Fibroblast of lung (primary cell): ENCODE measurements around the gene LENG9. TPM values are rescaled to one million over a fixed set of nuclear protein-coding genes. Genes with fewer than 3 reads are reported as not detected.

Source experiments
- DNase-seq, 2 donors: peaks; one replicate each; pipeline versions ENCODE4 v3.0.0 to v3.0.0-alpha.2; 2010; ENCODE audit warnings: low read depth in 2 of 2
- H2AFZ ChIP-seq: 2 replicates; pipeline ENCODE4 v1.5.1; 2012; ENCODE audit warnings: low read length, control low read depth, inconsistent platforms
- H3K27ac ChIP-seq: 2 replicates; pipeline ENCODE4 v1.5.1; 2011; ENCODE audit warnings: low read length, control low read depth; ENCODE audit not compliant: insufficient read depth
- H3K27me3 ChIP-seq: 2 replicates; pipeline ENCODE4 v1.5.1; 2011; ENCODE audit warnings: mild to moderate bottlenecking, low read length; ENCODE audit not compliant: control insufficient read depth, insufficient read depth
- H3K36me3 ChIP-seq: 2 replicates; pipeline ENCODE4 v1.5.1; 2011; ENCODE audit warnings: low read length; ENCODE audit not compliant: control insufficient read depth, insufficient read depth
- H3K4me1 ChIP-seq: 2 replicates; pipeline ENCODE4 v1.5.1; 2011; ENCODE audit warnings: low read length; ENCODE audit not compliant: control insufficient read depth, insufficient read depth; ENCODE audit errors: extremely low read depth
- H3K4me2 ChIP-seq: 2 replicates; pipeline ENCODE4 v1.5.1; 2011; ENCODE audit warnings: low read length, control low read depth; ENCODE audit not compliant: insufficient read depth; ENCODE audit errors: extremely low read depth
- H3K4me3 ChIP-seq, 4 experiments: fragments of 200-600 bp in 1 of 4; sonication (generic) in 1 of 4; replicated peaks in 1 of 4; 2 replicates each; pipeline ENCODE4 v1.5.1; 2011 to 2016; ENCODE audit warnings: low read length in 4 of 4, low read depth in 3 of 4, mild to moderate bottlenecking in 3 of 4, control low read depth in 2 of 4, inconsistent platforms in 1 of 4, mixed read lengths in 1 of 4; ENCODE audit not compliant: insufficient read depth in 1 of 4; ENCODE audit errors: control extremely low read depth in 1 of 4
- H3K79me2 ChIP-seq: 2 replicates; pipeline ENCODE4 v1.5.1; 2012; ENCODE audit warnings: mild to moderate bottlenecking, low read length, inconsistent platforms; ENCODE audit not compliant: control insufficient read depth, insufficient read depth
- H3K9ac ChIP-seq: 2 replicates; pipeline ENCODE4 v1.5.1; 2011; ENCODE audit warnings: mild to moderate bottlenecking, low read length, control low read depth; ENCODE audit not compliant: insufficient read depth
- H3K9me3 ChIP-seq: 2 replicates; pipeline ENCODE4 v1.5.1; 2012; ENCODE audit warnings: low read depth, low read length; ENCODE audit not compliant: control insufficient read depth, insufficient read depth
- H4K20me1 ChIP-seq: 2 replicates; pipeline ENCODE4 v1.5.1; 2011; ENCODE audit warnings: low read length; ENCODE audit not compliant: control insufficient read depth, insufficient read depth; ENCODE audit errors: extremely low read depth
- CTCF ChIP-seq, 2 donors: IDR thresholded peaks in 1 of 2; conservative IDR thresholded peaks in 1 of 2; 1 replicate in 1 of 2; 2 replicates in 1 of 2; pipeline ENCODE4 v1.5.1; 2011 to 2012; ENCODE audit warnings: low read length in 2 of 2, control low read depth in 1 of 2, inconsistent platforms in 1 of 2, low read depth in 1 of 2, mild to moderate bottlenecking in 1 of 2
- EZH2 ChIP-seq: IDR thresholded peaks from 2 replicates; pipeline ENCODE4 v1.5.1; 2012; ENCODE audit warnings: low read length, control low read depth, mild to moderate bottlenecking; ENCODE audit errors: missing control alignments
- polyA plus RNA-seq, 2 donors: library from polyadenylated mRNA; depleted of rRNA in 1 of 2; stranded (reverse) in 1 of 2; unstranded in 1 of 2; fragments of >200 nt; gene quantifications; 2 replicates each; pipeline ENCODE4 v1.2.1, GENCODE V29; 2011 to 2012; ENCODE audit warnings: missing spikeins in 1 of 2
- total RNA-seq: library from RNA; depleted of rRNA; stranded (reverse); fragments of >200 nt; gene quantifications from 2 replicates; pipeline ENCODE4 v1.2.1, GENCODE V29; 2014

Gene LENG9
- total and polyA plus RNA-seq, 2 donors (not counting 1 experiment from before 2014, with no cell fraction given): 0.84 to 16.7 TPM

GRCh38 chr19:54458648-54459281 is 4.8 kb downstream of the LENG9 start:
- Histone ChIP-seq H3K36me3 (peaks cover 63% of the 10 kb centered on the region), H3K4me2 (no peak overlapping the region), H4K20me1 (no peaks in the 10 kb centered on the region), H2AFZ (no peak overlapping the region), H3K9me3 (no peaks in the 10 kb centered on the region), H3K4me1 (peaks cover 20% of the 10 kb centered on the region), H3K79me2 (peaks cover 49% of the 10 kb centered on the region), H3K27me3 (no peaks in the 10 kb centered on the region), H3K9ac (no peak overlapping the region), H3K27ac (no peak overlapping the region), H3K4me3 (no peak overlapping the region)
- no peak for TF ChIP-seq CTCF (conservative IDR thresholded peaks at IDR 0.05 in 1 of 2, IDR thresholded peaks at IDR 0.05 in 1 of 2; ENCODE audit: low read depth in 1 of 2, low read length in 2 of 2)
- no peak for TF ChIP-seq EZH2
- no peak for DNase-seq

GRCh38 chr19:54457773-54458647 is 5.6 kb downstream of the LENG9 start:
- Histone ChIP-seq H3K79me2 (peaks cover 57% of the 10 kb centered on the region), H3K4me1 (peaks cover 18% of the 10 kb centered on the region), H2AFZ (no peak overlapping the region), H3K27ac (no peak overlapping the region), H3K9me3 (no peaks in the 10 kb centered on the region), H3K9ac (no peak overlapping the region), H3K27me3 (no peaks in the 10 kb centered on the region), H3K4me3 (no peak overlapping the region), H3K36me3 (peaks cover 70% of the 10 kb centered on the region), H3K4me2 (no peak overlapping the region), H4K20me1 (no peaks in the 10 kb centered on the region)
- TF ChIP-seq EZH2: no peak
- TF ChIP-seq CTCF (conservative IDR thresholded peaks at IDR 0.05 in 1 of 2, IDR thresholded peaks at IDR 0.05 in 1 of 2; ENCODE audit: low read depth in 1 of 2, low read length in 2 of 2): no peak
- no peak for DNase-seq

GRCh38 chr19:54456423-54457373 is 6.9 kb downstream of the LENG9 start:
- H3K4me2 ChIP-seq: no peak overlapping the region
- H4K20me1 ChIP-seq: no peaks in the 10 kb centered on the region
- no peak overlapping the region for H3K27ac ChIP-seq
- no peak overlapping the region for H3K9ac ChIP-seq
- H3K4me1 ChIP-seq: peaks cover 6% of the 10 kb centered on the region
- H3K36me3 ChIP-seq: peaks cover 73% of the 10 kb centered on the region
- H3K9me3 ChIP-seq: no peaks in the 10 kb centered on the region
- DNase-seq: no peak
- no peak overlapping the region for H2AFZ ChIP-seq
- H3K4me3 ChIP-seq: no peak overlapping the region
- H3K79me2 ChIP-seq: peaks cover 64% of the 10 kb centered on the region
- TF ChIP-seq CTCF (conservative IDR thresholded peaks at IDR 0.05 in 1 of 2, IDR thresholded peaks at IDR 0.05 in 1 of 2; ENCODE audit: low read depth in 1 of 2, low read length in 2 of 2) (no peak), EZH2 (no peak)
- no peaks in the 10 kb centered on the region for H3K27me3 ChIP-seq
